H1 (cell line): Measurements from ENCODE around the gene NR2C2. TPM values are rescaled to one million over a fixed set of nuclear protein-coding genes. Genes with fewer than 3 reads are reported as not detected.
"Not testable (repeated sequence)": the region's sequence is repeated elsewhere in the genome, so short reads cannot be mapped to it uniquely, and the experiment has no call there.

Experiments
- CTCF ChIA-PET: fragments of 300-600 bp; sonication (Branson Sonifier 250); formaldehyde crosslinking; loops from one replicate; lab custom pipeline; 2021; ENCODE audit not compliant: partially characterized antibody; lab: Charles Lee
- POLR2A ChIA-PET: fragments of 300-600 bp; sonication (Branson Sonifier 250); formaldehyde crosslinking; loops from one replicate; lab custom pipeline; 2021; ENCODE audit warnings: inconsistent platforms; ENCODE audit not compliant: partially characterized antibody; lab: Charles Lee
- DNase-seq, 2 experiments: peaks; one replicate each; pipeline versions ENCODE4 v3.0.0 to v3.0.0-alpha.2; 2010 to 2022; ENCODE audit warnings: low spot score in 2 of 2, low read depth in 1 of 2, mixed read lengths in 1 of 2
- FAIRE-seq: peaks from 2 replicates; lab custom pipeline; 2011; peaks lifted over from hg19 to GRCh38; lab: Jason Lieb, UNC
- H2AFZ ChIP-seq: 2 replicates; pipeline ENCODE4 v1.8.1; 2012; ENCODE audit warnings: low read length, inconsistent platforms
- H2AK5ac ChIP-seq: 2 replicates; pipeline ENCODE4 v1.6.1; 2013; ENCODE audit warnings: low read depth, low read length
- H2BK120ac ChIP-seq: replicated peaks from 2 replicates; pipeline ENCODE3; 2013; ENCODE audit warnings: low read depth, low read length, inconsistent platforms
- H2BK12ac ChIP-seq: 2 replicates; pipeline ENCODE4 v1.6.1; 2013; ENCODE audit warnings: low read depth, low read length
- H2BK15ac ChIP-seq: 2 replicates; pipeline ENCODE4 v1.6.1; 2013; ENCODE audit warnings: low read length
- H2BK20ac ChIP-seq: 2 replicates; pipeline ENCODE4 v1.6.1; 2013; ENCODE audit warnings: low read length
- H2BK5ac ChIP-seq: 2 replicates; pipeline ENCODE4 v1.6.1; 2013; ENCODE audit warnings: low read depth, low read length
- H3K14ac ChIP-seq: 2 replicates; pipeline ENCODE4 v1.6.1; 2013; ENCODE audit warnings: inconsistent platforms; ENCODE audit not compliant: insufficient read length
- H3K18ac ChIP-seq: 2 replicates; pipeline ENCODE4 v1.6.1; 2013; ENCODE audit warnings: low read length; ENCODE audit errors: extremely low read depth
- H3K23ac ChIP-seq: 2 replicates; pipeline ENCODE4 v1.6.1; 2013; ENCODE audit warnings: inconsistent platforms; ENCODE audit not compliant: insufficient read length
- H3K23me2 ChIP-seq: 2 replicates; pipeline ENCODE4 v1.6.1; 2013; ENCODE audit warnings: low read depth, low read length
- H3K27ac ChIP-seq: 2 replicates; pipeline ENCODE4 v1.6.1; 2011; ENCODE audit warnings: low read depth, low read length, inconsistent platforms
- H3K27me3 ChIP-seq, 4 experiments: replicated peaks in 1 of 4; 1 replicate in 1 of 4; 2 replicates in 3 of 4; pipeline versions ENCODE4 v1.6.1 to v1.8.1; 2011 to 2013; ENCODE audit warnings: low read length in 3 of 4, mild to moderate bottlenecking in 3 of 4, inconsistent platforms in 2 of 4, mixed read lengths in 2 of 4, moderate library complexity in 1 of 4; ENCODE audit not compliant: control insufficient read depth in 3 of 4, insufficient read depth in 3 of 4; ENCODE audit errors: extremely low read depth in 1 of 4
- H3K36me3 ChIP-seq, 4 experiments: 2 replicates each; pipeline versions ENCODE4 v1.6.1 to v1.8.1; 2011 to 2013; ENCODE audit warnings: mild to moderate bottlenecking in 4 of 4, low read length in 3 of 4, moderate library complexity in 2 of 4, control low read depth in 1 of 4, inconsistent platforms in 1 of 4; ENCODE audit not compliant: insufficient read depth in 4 of 4, control insufficient read depth in 2 of 4
- H3K4ac ChIP-seq: replicated peaks from 2 replicates; pipeline ENCODE3; 2013; ENCODE audit warnings: low read length, low read depth, mixed read lengths, inconsistent platforms; ENCODE audit not compliant: insufficient read length
- H3K4me1 ChIP-seq, 4 experiments: replicated peaks in 1 of 4; 1 replicate in 1 of 4; 2 replicates in 3 of 4; pipeline versions ENCODE4 v1.6.1 to v1.8.1; 2011 to 2013; ENCODE audit warnings: low read length in 3 of 4, inconsistent platforms in 2 of 4, mixed read lengths in 1 of 4; ENCODE audit not compliant: insufficient read depth in 4 of 4, control insufficient read depth in 3 of 4
- H3K4me2 ChIP-seq, 2 experiments: 2 replicates each; pipeline versions ENCODE4 v1.6.1 to v1.8.1; 2011 to 2013; ENCODE audit warnings: low read depth in 2 of 2, low read length in 2 of 2, control low read depth in 1 of 2, inconsistent platforms in 1 of 2, mild to moderate bottlenecking in 1 of 2; ENCODE audit not compliant: insufficient read depth in 1 of 2
- H3K4me3 ChIP-seq, 4 experiments: fragments of 200-600, 300-600 bp in 1 of 4; sonication (generic), shearing (Covaris generic), sonication (Bioruptor Twin) in 1 of 4; 2 replicates each; pipeline versions ENCODE4 v1.5.1 to v1.8.1; 2011 to 2016; ENCODE audit warnings: low read length in 4 of 4, low read depth in 3 of 4, control low read depth in 2 of 4, inconsistent platforms in 2 of 4, mild to moderate bottlenecking in 2 of 4, mixed read lengths in 1 of 4, moderate library complexity in 1 of 4; ENCODE audit not compliant: insufficient read depth in 2 of 4; ENCODE audit errors: extremely low read depth in 1 of 4
- H3K56ac ChIP-seq: replicated peaks from 2 replicates; pipeline ENCODE3; 2013; ENCODE audit warnings: low read depth, mild to moderate bottlenecking, mixed read lengths, low read length, inconsistent platforms; ENCODE audit not compliant: insufficient read length
- H3K79me1 ChIP-seq: 2 replicates; pipeline ENCODE4 v1.6.1; 2013; ENCODE audit warnings: low read depth, low read length, control low read depth
- H3K79me2 ChIP-seq, 2 experiments: 2 replicates each; pipeline versions ENCODE4 v1.6.1 to v1.8.1; 2012 to 2013; ENCODE audit warnings: low read length in 2 of 2, mild to moderate bottlenecking in 2 of 2, inconsistent platforms in 1 of 2; ENCODE audit not compliant: insufficient read depth in 2 of 2, control insufficient read depth in 1 of 2
- H3K9ac ChIP-seq, 4 experiments: replicated peaks in 1 of 4; 1 replicate in 1 of 4; 2 replicates in 3 of 4; pipeline versions ENCODE4 v1.6.1 to v1.8.1; 2011 to 2013; ENCODE audit warnings: low read depth in 3 of 4, low read length in 3 of 4, control low read depth in 2 of 4, mild to moderate bottlenecking in 2 of 4, moderate library complexity in 2 of 4, inconsistent platforms in 1 of 4; ENCODE audit errors: extremely low read depth in 1 of 4
- H3K9me3 ChIP-seq, 2 experiments: 2 replicates each; pipeline versions ENCODE4 v1.6.1 to v1.8.1; 2012 to 2013; ENCODE audit warnings: mild to moderate bottlenecking in 2 of 2, moderate library complexity in 2 of 2, control low read depth in 1 of 2, inconsistent platforms in 1 of 2, low read depth in 1 of 2, low read length in 1 of 2, mixed read lengths in 1 of 2; ENCODE audit not compliant: insufficient read depth in 2 of 2
- H4K20me1 ChIP-seq, 2 experiments: replicated peaks in 1 of 2; 2 replicates each; pipeline versions ENCODE3 to v1.8.1; 2011 to 2013; ENCODE audit warnings: inconsistent platforms in 2 of 2, low read length in 2 of 2, mild to moderate bottlenecking in 1 of 2; ENCODE audit not compliant: insufficient read depth in 2 of 2, control insufficient read depth in 1 of 2
- H4K5ac ChIP-seq: 2 replicates; pipeline ENCODE4 v1.6.1; 2013; ENCODE audit warnings: low read length, low read depth, mixed read lengths, inconsistent platforms; ENCODE audit not compliant: insufficient read length
- H4K8ac ChIP-seq: 2 replicates; pipeline ENCODE4 v1.8.0; 2013; ENCODE audit warnings: mild to moderate bottlenecking, moderate library complexity, low read length, inconsistent platforms; ENCODE audit not compliant: insufficient read depth; ENCODE audit errors: extremely low read depth
- H4K91ac ChIP-seq: replicated peaks from 2 replicates; pipeline ENCODE3; 2013; ENCODE audit warnings: low read length, mixed read lengths, inconsistent platforms; ENCODE audit not compliant: insufficient read length
- WGBS, 2 experiments: shearing (Covaris generic) in 1 of 2; methylation state at CpG; one replicate each; pipeline versions ENCODE4 v1.1.6 to v1.1.7; 2013 to 2015; ENCODE audit warnings: low lambda C conversion rate in 2 of 2, mixed read lengths in 2 of 2, inconsistent platforms in 1 of 2, low coverage in 1 of 2, missing lambda C conversion rate in 1 of 2; ENCODE audit not compliant: insufficient replicate concordance in 2 of 2, insufficient coverage in 1 of 2, insufficient read length in 1 of 2; ENCODE audit errors: extremely low coverage in 1 of 2, missing lambda C conversion rate in 1 of 2; 5-methylcytosine and 5-hydroxymethylcytosine counted together
- polyA plus RNA-seq, 7 experiments: library from polyadenylated mRNA; depleted of rRNA in 3 of 7; stranded (reverse) in 5 of 7; unstranded in 2 of 7; fragments of >200 nt in 5 of 7; fragments of 200-250 nt in 2 of 7; gene quantifications; 1 replicate in 5 of 7; 2 replicates in 1 of 7; 4 replicates in 1 of 7; pipeline versions ENCODE4 v1.2.1 to v1.2.3, GENCODE V29; 2011 to 2013; ENCODE audit warnings: missing spikeins in 2 of 7, mixed read lengths in 2 of 7
- total RNA-seq: library from RNA; stranded (reverse); fragmentation: NEBNext Ultra II Directional; extraction: Animal tissue kit (Norgen Biotek cat#: 25700); gene quantifications from 2 replicates; pipeline ENCODE4 v1.2.1, GENCODE V29; 2021

The NR2C2 gene
- total and polyA plus RNA-seq, 2 of the 8 experiments (the other 6 are each of a cell fraction or from before 2014, with no cell fraction given): 16.6 to 44.4 TPM

DNA sequence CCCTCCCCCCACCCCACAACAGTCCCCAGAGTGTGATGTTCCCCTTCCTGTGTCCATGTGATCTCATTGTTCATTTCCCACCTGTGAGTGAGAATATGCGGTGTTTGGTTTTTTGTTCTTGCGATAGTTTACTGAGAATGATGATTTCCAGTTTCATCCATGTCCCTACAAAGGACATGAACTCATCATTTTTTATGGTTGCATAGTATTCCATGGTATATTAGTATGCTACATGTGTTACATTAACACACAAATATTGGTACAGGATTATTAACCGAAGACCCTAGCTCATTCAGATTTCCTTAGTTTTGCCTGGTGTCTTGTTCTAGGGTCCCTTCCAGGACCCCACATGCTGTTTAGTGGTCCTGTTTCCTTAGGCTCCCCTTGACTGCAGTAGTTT lies 43.9 kb upstream of the NR2C2 start:
- H4K91ac ChIP-seq, H3K79me1 ChIP-seq, H3K36me3 ChIP-seq, H2BK12ac ChIP-seq, H3K56ac ChIP-seq, H3K9me3 ChIP-seq, H2AFZ ChIP-seq, H3K27ac ChIP-seq, DNase-seq, H2BK15ac ChIP-seq, H3K23me2 ChIP-seq, H2BK5ac ChIP-seq, H2BK20ac ChIP-seq, H3K23ac ChIP-seq, H3K4me2 ChIP-seq, H3K4ac ChIP-seq, H4K8ac ChIP-seq, H2AK5ac ChIP-seq, H4K5ac ChIP-seq, H4K20me1 ChIP-seq, H3K18ac ChIP-seq, FAIRE-seq, H3K79me2 ChIP-seq, H3K14ac ChIP-seq, H3K9ac ChIP-seq, H3K4me3 ChIP-seq, H3K27me3 ChIP-seq, H2BK120ac ChIP-seq: not testable (repeated sequence)
- WGBS, 2 experiments: 90% methylated on average over 1 of the region's 3 CpGs; no CpG with 5 or more reads in 1 of the 2 experiments
- ChIA-PET CTCF (interaction anchor here (1.6 to 23.5 kb wide), 2 partner anchors 14 to 56 kb away, joined by 4 to 337 read pairs; no protein-coding TSS in a partner anchor), POLR2A (interaction anchor here (1.6 kb wide), 1 partner anchor 11 kb away, joined by 5 read pairs; no protein-coding TSS in a partner anchor)
- H3K4me1 ChIP-seq: peaks cover 3 to 24% (median 19%) of the 10 kb centered on the region in 4 experiments
